ENCODE measurements around the gene INSYN2A. TPM values are rescaled to one million over a fixed set of nuclear protein-coding genes. Genes with fewer than 3 reads are reported as not detected.

Gene INSYN2A
- total and polyA plus RNA-seq, 2 experiments from 2014 or later: 0.43 to 0.54 TPM

DNA sequence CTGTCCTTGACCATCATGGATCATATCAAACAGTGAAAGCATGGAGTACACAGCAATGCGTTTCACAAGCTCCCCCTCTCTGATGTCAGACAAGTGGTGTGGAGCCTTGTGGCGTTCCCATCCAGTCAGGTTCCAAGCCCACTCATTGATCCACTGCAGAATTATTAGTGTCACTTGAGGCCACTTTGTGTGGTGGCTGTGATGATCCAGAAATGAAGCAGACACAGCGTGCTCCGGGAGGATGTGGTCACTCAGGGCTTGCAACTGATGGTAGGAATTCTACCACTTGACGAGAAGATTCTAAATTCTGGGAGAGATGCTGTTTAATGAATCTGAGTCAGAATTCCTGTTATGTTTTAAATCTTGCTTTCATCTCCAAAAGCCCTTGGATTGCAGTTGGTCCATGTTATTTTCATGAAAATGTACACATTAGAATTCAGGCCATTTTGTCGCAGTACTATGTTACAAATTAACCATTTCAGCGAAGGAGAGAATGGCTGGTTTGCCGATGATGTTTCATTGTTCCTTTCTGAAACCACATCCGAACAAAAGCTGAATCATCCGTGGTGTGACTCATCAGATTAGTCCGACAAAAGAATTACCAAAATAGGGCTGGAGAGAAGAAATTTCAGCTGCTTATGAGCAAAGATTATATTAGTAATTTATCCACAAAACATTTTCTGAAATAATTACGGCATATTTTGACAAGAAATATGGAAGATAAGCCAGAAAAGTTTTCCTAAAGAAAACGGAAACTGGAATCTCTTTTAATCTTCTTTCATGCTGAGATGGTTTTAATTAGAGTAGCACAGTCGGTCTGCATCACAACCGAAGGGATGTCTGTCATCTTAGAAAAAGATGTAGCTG, 48.1 kb downstream of the INSYN2A start:
- no peaks in the 10 kb centered on the region for H3K9me2 ChIP-seq (ENCODE audit: insufficient read depth)
- peak; percentile 93 for DNase-seq
- 2 to 3% methylated on average over 15 of the region's 15 CpGs for WGBS, 2 experiments (ENCODE audit: low coverage in 1 of 2, low lambda C conversion rate in 2 of 2, missing lambda C conversion rate in 2 of 2)
- H3K4me1 ChIP-seq (ENCODE audit: insufficient read depth): peaks cover 42% of the 10 kb centered on the region
- H3K27me3 ChIP-seq (replicated peaks; ENCODE audit: insufficient read depth): no peaks in the 10 kb centered on the region
- no peaks in the 10 kb centered on the region for H4K20me1 ChIP-seq (ENCODE audit: insufficient read depth)
- peak overlapping the region; percentile 98 for H3K27ac ChIP-seq
- peak overlapping the region; percentile 63 for H3K4me3 ChIP-seq
- H3K4me2 ChIP-seq (ENCODE audit: unreplicated experiment): peak overlapping the region; percentile 96
- H3K9ac ChIP-seq: peak overlapping the region; percentile 75
- in situ Hi-C loops (cut with MboI): no loop called here
- H3K9me3 ChIP-seq (ENCODE audit: low read depth): no peaks in the 10 kb centered on the region
- no peak overlapping the region for H2AFZ ChIP-seq
- H3F3A ChIP-seq (ENCODE audit: insufficient read depth): peaks cover 56% of the 10 kb centered on the region
- H3K79me2 ChIP-seq (ENCODE audit: insufficient read depth): no peaks in the 10 kb centered on the region
- TF ChIP-seq EZH2 (IDR thresholded peaks at IDR 0.05; ENCODE audit: insufficient read depth, poor library complexity, severe bottlenecking) (no peak), EZH2phosphoT487 (IDR thresholded peaks at IDR 0.05; ENCODE audit: insufficient read depth, low read depth) (no peak)
- H3K36me3 ChIP-seq (ENCODE audit: low read depth): no peaks in the 10 kb centered on the region

GRCh38 chr10:127146661-127147060, 49.7 kb downstream of the INSYN2A start:
- H3K79me2 ChIP-seq (ENCODE audit: insufficient read depth): no peaks in the 10 kb centered on the region
- H3K9me3 ChIP-seq (ENCODE audit: low read depth): no peaks in the 10 kb centered on the region
- no peaks in the 10 kb centered on the region for H3K27me3 ChIP-seq (replicated peaks; ENCODE audit: insufficient read depth)
- no peak for DNase-seq
- peaks cover 56% of the 10 kb centered on the region for H3F3A ChIP-seq (ENCODE audit: insufficient read depth)
- peaks cover 42% of the 10 kb centered on the region for H3K4me1 ChIP-seq (ENCODE audit: insufficient read depth)
- no peak overlapping the region for H2AFZ ChIP-seq
- H4K20me1 ChIP-seq (ENCODE audit: insufficient read depth): no peaks in the 10 kb centered on the region
- H3K4me3 ChIP-seq: no peak overlapping the region
- H3K9me2 ChIP-seq (ENCODE audit: insufficient read depth): no peaks in the 10 kb centered on the region
- no peak overlapping the region for H3K9ac ChIP-seq
- TF ChIP-seq EZH2 (IDR thresholded peaks at IDR 0.05; ENCODE audit: insufficient read depth, poor library complexity, severe bottlenecking) (no peak), EZH2phosphoT487 (IDR thresholded peaks at IDR 0.05; ENCODE audit: insufficient read depth, low read depth) (no peak)
- 95 to 97% methylated on average over 9 of the region's 9 CpGs for WGBS, 2 experiments (ENCODE audit: low coverage in 1 of 2, low lambda C conversion rate in 2 of 2, missing lambda C conversion rate in 2 of 2)
- no peak overlapping the region for H3K4me2 ChIP-seq (ENCODE audit: unreplicated experiment)
- H3K36me3 ChIP-seq (ENCODE audit: low read depth): no peaks in the 10 kb centered on the region
- in situ Hi-C loops (cut with MboI): no loop called here
- H3K27ac ChIP-seq: no peak overlapping the region
